Naive thymus-derived CD4-positive, alpha-beta T cell (primary cell): ENCODE results near the gene KLF11. TPM values are rescaled to one million over a fixed set of nuclear protein-coding genes. Genes with fewer than 3 reads are reported as not detected.
A peak's percentile ranks its signal among the peaks of the same experiment; 100 is the strongest.
"Not testable (repeated sequence)": the region's sequence is repeated elsewhere in the genome, so short reads cannot be mapped to it uniquely, and the experiment has no call there.

ENCODE experiments used
- ATAC-seq: fragments of 150-1000 bp; cut with Tn5 transposase; 2 replicates; pipeline ENCODE4 v1.10.0; 2021; ENCODE audit warnings: mild to moderate bottlenecking, moderate library complexity
- CTCF ChIA-PET: fragments of 350-600 bp; sonication (Branson Sonifier 250); formaldehyde crosslinking; loops from one replicate; lab custom pipeline; 2021; ENCODE audit warnings: antibody characterized with exemption; lab: Charles Lee
- POLR2A ChIA-PET: fragments of 350-600 bp; sonication (Branson Sonifier 250); formaldehyde crosslinking; loops from one replicate; lab custom pipeline; 2021; ENCODE audit warnings: antibody characterized with exemption, inconsistent platforms; lab: Charles Lee
- DNase-seq, 9 donors: peaks; one replicate each; pipeline versions ENCODE4 v3.0.0 to v3.0.0-alpha.2; 2020 to 2022; ENCODE audit warnings: mixed read lengths in 1 of 9
- H3K27ac ChIP-seq: one replicate; pipeline ENCODE4 v1.7.0; 2013; ENCODE audit warnings: mild to moderate bottlenecking, low read depth, low read length, moderate library complexity
- H3K27me3 ChIP-seq, 2 donors: one replicate each; pipeline ENCODE4 v1.7.0; 2013; ENCODE audit warnings: low read length in 2 of 2, mild to moderate bottlenecking in 2 of 2, moderate library complexity in 2 of 2; ENCODE audit not compliant: control insufficient read depth in 2 of 2, insufficient read depth in 2 of 2
- H3K36me3 ChIP-seq, 3 experiments: 1 replicate in 2 of 3; 2 replicates in 1 of 3; pipeline ENCODE4 v1.7.0; 2013; ENCODE audit warnings: low read length in 3 of 3, mild to moderate bottlenecking in 3 of 3, moderate library complexity in 1 of 3; ENCODE audit not compliant: insufficient read depth in 3 of 3, control insufficient read depth in 2 of 3
- H3K4me1 ChIP-seq, 2 donors: one replicate each; pipeline ENCODE4 v1.7.0; 2013; ENCODE audit warnings: low read length in 2 of 2, mild to moderate bottlenecking in 2 of 2, moderate library complexity in 1 of 2; ENCODE audit not compliant: control insufficient read depth in 2 of 2, insufficient read depth in 2 of 2
- H3K4me3 ChIP-seq: 2 replicates; pipeline ENCODE4 v1.7.0; 2013; ENCODE audit warnings: mild to moderate bottlenecking, low read length
- H3K9me3 ChIP-seq, 3 experiments: 1 replicate in 2 of 3; 2 replicates in 1 of 3; pipeline ENCODE4 v1.7.0; 2013; ENCODE audit warnings: low read length in 3 of 3; ENCODE audit not compliant: control insufficient read depth in 2 of 3
- H3K27ac Mint-ChIP-seq, 9 donors: one replicate each; pipeline ENCODE4 v1.8.0; 2020 to 2022; ENCODE audit warnings: mixed read lengths in 9 of 9, mild to moderate bottlenecking in 8 of 9, moderate library complexity in 5 of 9, inconsistent platforms in 2 of 9
- H3K27me3 Mint-ChIP-seq, 5 donors: one replicate each; pipeline ENCODE4 v1.8.0; 2021 to 2022; ENCODE audit warnings: mixed read lengths in 5 of 5, mild to moderate bottlenecking in 1 of 5
- H3K36me3 Mint-ChIP-seq, 5 donors: one replicate each; pipeline ENCODE4 v1.8.0; 2020 to 2022; ENCODE audit warnings: mixed read lengths in 5 of 5, mild to moderate bottlenecking in 3 of 5, inconsistent platforms in 1 of 5
- H3K4me1 Mint-ChIP-seq, 7 donors: one replicate each; pipeline ENCODE4 v1.8.0; 2020 to 2022; ENCODE audit warnings: mixed read lengths in 7 of 7, mild to moderate bottlenecking in 3 of 7, inconsistent platforms in 1 of 7
- H3K4me3 Mint-ChIP-seq, 10 donors: one replicate each; pipeline ENCODE4 v1.8.0; 2020 to 2022; ENCODE audit warnings: mild to moderate bottlenecking in 10 of 10, mixed read lengths in 10 of 10, moderate library complexity in 6 of 10, inconsistent platforms in 2 of 10
- H3K9me3 Mint-ChIP-seq, 11 donors: one replicate each; pipeline ENCODE4 v1.8.0; 2020 to 2022; ENCODE audit warnings: mixed read lengths in 11 of 11, mild to moderate bottlenecking in 4 of 11, inconsistent platforms in 1 of 11, moderate library complexity in 1 of 11
- intact Hi-C, 2 donors: fragments of 100-400 bp; cut with micrococcal nuclease; formaldehyde crosslinking; loops; one replicate each; pipeline ENCODE4 v1.15.1; 2023
- polyA plus RNA-seq, 2 donors: library from polyadenylated mRNA; unstranded; fragments of 300-500 nt; fragmentation: Illumina TruSeq; gene quantifications; one replicate each; pipeline ENCODE4 v1.2.3, GENCODE V29; 2021
- total RNA-seq, 6 experiments: library from RNA in 5 of 6; stranded (reverse) in 5 of 6; gene quantifications; 1 replicate in 5 of 6; 2 replicates in 1 of 6; pipeline ENCODE4 v1.2.3 and lab custom pipeline; 2021 to 2026

The KLF11 gene
- total and polyA plus RNA-seq, 7 experiments from 2014 or later = 1.3 to 48.6 (median 4.8) TPM

- ATAC-seq, H3K36me3 ChIP-seq, intact Hi-C loops, DNase-seq, H3K4me3 ChIP-seq, H3K4me1 ChIP-seq, H3K36me3 Mint-ChIP-seq, H3K27ac ChIP-seq, POLR2A ChIA-PET, H3K27me3 ChIP-seq, H3K9me3 ChIP-seq, H3K27ac Mint-ChIP-seq: not testable (repeated sequence)
- H3K9me3 Mint-ChIP-seq = peaks cover 0 to 10% (median 3%) of the 10 kb centered on the region in 11 donors
- CTCF ChIA-PET = interaction anchor here (0.9 to 1.9 kb wide), 3 partner anchors 17 to 343 kb away, joined by 3 to 8 read pairs (median 5); no protein-coding TSS in a partner anchor
- peak overlapping the region in 8 of 10 donors; percentile 32 to 75 (median 44) for H3K4me3 Mint-ChIP-seq
- peaks cover 5 to 11% (median 8%) of the 10 kb centered on the region in 7 donors for H3K4me1 Mint-ChIP-seq
- H3K27me3 Mint-ChIP-seq = peaks cover 55 to 80% (median 65%) of the 10 kb centered on the region in 5 donors
These were observed 48.5 kb downstream of the KLF11 start for GRCh38 chr2:10091889-10092244.

GRCh38 chr2:10094271-10094814 is 51.0 kb downstream of the KLF11 start:
- H3K36me3 ChIP-seq = no peaks in the 10 kb centered on the region
- Mint-ChIP-seq H3K4me1 (peaks cover 5 to 17% (median 10%) of the 10 kb centered on the region in 7 donors), H3K4me3 (no peak overlapping the region), H3K27ac (no peak overlapping the region), H3K9me3 (peaks cover 0 to 10% (median 3%) of the 10 kb centered on the region in 11 donors), H3K27me3 (peaks cover 55 to 66% (median 62%) of the 10 kb centered on the region in 5 donors), H3K36me3 (peaks cover 0 to 5% (median 4%) of the 10 kb centered on the region in 5 donors)
- H3K9me3 ChIP-seq = no peaks in the 10 kb centered on the region
- CTCF ChIA-PET = interaction anchor here (0.5 to 1.3 kb wide), 3 partner anchors 22 to 932 kb away, joined by 3 to 4 read pairs (median 4); no protein-coding TSS in a partner anchor
- POLR2A ChIA-PET = no interaction called here
- no peak overlapping the region for H3K4me3 ChIP-seq
- no peaks in the 10 kb centered on the region for H3K4me1 ChIP-seq
- ATAC-seq = no peak
- H3K27me3 ChIP-seq = peaks cover 0 to 3% of the 10 kb centered on the region in 2 donors
- no peak overlapping the region for H3K27ac ChIP-seq
- intact Hi-C loops = no loop called here
- DNase-seq = no peak

- H3K4me3 ChIP-seq = no peak overlapping the region
- ATAC-seq (no peak), DNase-seq (no peak)
- intact Hi-C loops = no loop called here
- POLR2A ChIA-PET = no interaction called here
- H3K27me3 ChIP-seq = peaks cover 0 to 3% of the 10 kb centered on the region in 2 donors
- H3K36me3 ChIP-seq = no peaks in the 10 kb centered on the region
- Mint-ChIP-seq H3K27ac (no peak overlapping the region), H3K27me3 (peaks cover 47 to 58% (median 56%) of the 10 kb centered on the region in 5 donors), H3K9me3 (peaks cover 0 to 10% (median 3%) of the 10 kb centered on the region in 11 donors), H3K4me3 (no peak overlapping the region), H3K4me1 (peaks cover 5 to 17% (median 10%) of the 10 kb centered on the region in 7 donors), H3K36me3 (peaks cover 0 to 5% (median 4%) of the 10 kb centered on the region in 5 donors)
- H3K4me1 ChIP-seq = no peaks in the 10 kb centered on the region
- CTCF ChIA-PET = interaction anchor here (0.5 to 1.3 kb wide), 2 partner anchors 26 to 932 kb away, joined by 3 to 4 read pairs; no protein-coding TSS in a partner anchor
- H3K9me3 ChIP-seq = no peaks in the 10 kb centered on the region
- no peak overlapping the region for H3K27ac ChIP-seq
These were observed 51.8 kb downstream of the KLF11 start for GRCh38 chr2:10095175-10095574.

DNA sequence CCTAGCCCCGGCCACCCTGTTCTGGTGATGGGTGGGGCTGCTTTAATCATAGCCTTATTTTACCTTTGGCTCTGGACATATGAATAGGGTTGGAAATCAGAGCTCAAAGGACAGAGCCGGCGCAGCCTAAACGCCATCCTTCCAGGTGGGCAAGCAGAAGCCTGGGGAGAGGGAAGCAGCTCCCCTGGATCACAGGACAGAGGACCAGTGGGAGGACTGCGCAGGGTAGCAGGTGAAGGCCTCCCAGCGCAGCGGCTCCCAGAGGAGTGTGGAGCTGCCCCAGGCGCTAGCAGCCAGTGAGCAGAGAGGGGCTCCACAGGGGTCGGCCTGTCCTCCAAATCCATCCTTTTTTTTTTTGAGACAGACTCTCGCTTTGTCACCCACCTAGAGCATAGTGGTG is 53.3 kb downstream of the KLF11 start:
- CTCF ChIA-PET = interaction anchor here (1.0 to 2.5 kb wide), 2 partner anchors 9 to 24 kb away, joined by 3 to 11 read pairs; no protein-coding TSS in a partner anchor
- ATAC-seq (no peak), DNase-seq (no peak)
- Mint-ChIP-seq H3K4me3 (no peak overlapping the region), H3K27ac (no peak overlapping the region), H3K9me3 (peaks cover 0 to 10% (median 3%) of the 10 kb centered on the region in 11 donors), H3K4me1 (peaks cover 0 to 14% (median 4%) of the 10 kb centered on the region in 7 donors), H3K27me3 (peaks cover 36 to 58% (median 45%) of the 10 kb centered on the region in 5 donors), H3K36me3 (peaks cover 0 to 5% (median 2%) of the 10 kb centered on the region in 5 donors)
- Histone ChIP-seq H3K36me3 (no peaks in the 10 kb centered on the region), H3K4me3 (no peak overlapping the region), H3K9me3 (no peaks in the 10 kb centered on the region), H3K27ac (no peak overlapping the region), H3K27me3 (peaks cover 0 to 3% of the 10 kb centered on the region in 2 donors), H3K4me1 (no peaks in the 10 kb centered on the region)
- intact Hi-C loops = loop anchor here (1.0 kb wide), 1 partner anchor 24 kb away; no protein-coding TSS in a partner anchor
- POLR2A ChIA-PET = interaction anchor here (0.7 kb wide), 1 partner anchor 134 kb away, joined by 3 read pairs; no protein-coding TSS in a partner anchor

GRCh38 chr2:10097352-10098148 is 54.2 kb downstream of the KLF11 start:
- POLR2A ChIA-PET = interaction anchor here (0.7 kb wide), 1 partner anchor 135 kb away, joined by 3 read pairs; no protein-coding TSS in a partner anchor
- peaks cover 0 to 9% (median 1%) of the 10 kb centered on the region in 7 donors for H3K4me1 Mint-ChIP-seq
- intact Hi-C loops = loop anchor here (1.0 kb wide), 1 partner anchor 25 kb away; no protein-coding TSS in a partner anchor

GRCh38 chr2:10101491-10101890 is 58.1 kb downstream of the KLF11 start:
- Mint-ChIP-seq H3K36me3 (peaks cover 0 to 6% (median 5%) of the 10 kb centered on the region in 5 donors), H3K4me1 (peaks cover 0 to 11% (median 0%) of the 10 kb centered on the region in 7 donors), H3K4me3 (no peak overlapping the region), H3K27me3 (peaks cover 0 to 28% (median 7%) of the 10 kb centered on the region in 5 donors), H3K27ac (no peak overlapping the region), H3K9me3 (peaks cover 0 to 8% (median 0%) of the 10 kb centered on the region in 11 donors)
- Histone ChIP-seq H3K4me1 (no peaks in the 10 kb centered on the region), H3K9me3 (peaks cover 0 to 4% (median 0%) of the 10 kb centered on the region in 3 experiments), H3K27me3 (no peaks in the 10 kb centered on the region), H3K4me3 (no peak overlapping the region), H3K36me3 (no peaks in the 10 kb centered on the region), H3K27ac (no peak overlapping the region)
- DNase-seq = no peak
- CTCF ChIA-PET = no interaction called here
- ATAC-seq = no peak
- intact Hi-C loops = no loop called here
- POLR2A ChIA-PET = no interaction called here

More at GRCh38 chr2:10097352-10098148, 54.2 kb downstream of the KLF11 start:
- H3K36me3 ChIP-seq = no peaks in the 10 kb centered on the region
- DNase-seq = peak in 2 of 9 donors; percentile 26 to 53
- H3K4me1 ChIP-seq = no peaks in the 10 kb centered on the region
- peak overlapping the region in 1 of 9 donors; percentile 24 for H3K27ac Mint-ChIP-seq
- H3K27me3 ChIP-seq = peaks cover 0 to 2% of the 10 kb centered on the region in 2 donors
- no peak overlapping the region for H3K27ac ChIP-seq
- H3K4me3 ChIP-seq = no peak overlapping the region
- CTCF ChIA-PET = interaction anchor here (0.6 to 2.5 kb wide), 3 partner anchors 10 to 57 kb away, joined by 3 to 11 read pairs (median 5); no protein-coding TSS in a partner anchor
- no peak overlapping the region for H3K4me3 Mint-ChIP-seq
- H3K9me3 Mint-ChIP-seq = peaks cover 0 to 3% (median 0%) of the 10 kb centered on the region in 11 donors
- no peaks in the 10 kb centered on the region for H3K9me3 ChIP-seq
- H3K27me3 Mint-ChIP-seq = peaks cover 27 to 54% (median 37%) of the 10 kb centered on the region in 5 donors
- H3K36me3 Mint-ChIP-seq = peaks cover 0 to 3% (median 2%) of the 10 kb centered on the region in 5 donors
- peak; percentile 77 for ATAC-seq
